Gastrocnemius medialis (tissue), 4 donors: ENCODE data around the gene PRDM5. TPM values are rescaled to one million over a fixed set of nuclear protein-coding genes. Genes with fewer than 3 reads are reported as not detected.
A peak's percentile ranks its signal among the peaks of the same experiment; 100 is the strongest.

Experiments
- ATAC-seq, 2 donors: fragments of 150-250 bp; one replicate each; pipeline ENCODE4 v1.9.1; 2016
- DNase-seq, 2 donors: peaks; one replicate each; pipeline ENCODE4 v3.0.0-alpha.2; 2019
- H3K27ac ChIP-seq, 4 donors: fragments of 200-600 bp; sonication (generic); 1 replicate in 1 of 4; 2 replicates in 3 of 4; pipeline ENCODE4 v1.5.1; 2016 to 2018; ENCODE audit warnings: mild to moderate bottlenecking in 2 of 4, moderate library complexity in 1 of 4
- H3K27me3 ChIP-seq, 3 donors: fragments of 200-600 bp; sonication (generic) in 2 of 3; 1 replicate in 1 of 3; 2 replicates in 2 of 3; pipeline versions ENCODE4 v1.5.1 to v1.6.0; 2016 to 2019; ENCODE audit warnings: mild to moderate bottlenecking in 1 of 3, moderate library complexity in 1 of 3
- H3K36me3 ChIP-seq, 2 donors: fragments of 200-600 bp; sonication (generic) in 1 of 2; one replicate each; pipeline ENCODE4 v1.5.1; 2017 to 2018
- H3K4me1 ChIP-seq, 2 donors: fragments of 200-600 bp; sonication (generic) in 1 of 2; one replicate each; pipeline ENCODE4 v1.5.1; 2016 to 2017; ENCODE audit warnings: mild to moderate bottlenecking in 2 of 2
- H3K4me3 ChIP-seq, 4 donors: fragments of 200-600 bp; sonication (generic) in 3 of 4; 1 replicate in 1 of 4; 2 replicates in 3 of 4; pipeline ENCODE4 v1.5.1; 2016 to 2019; ENCODE audit warnings: mild to moderate bottlenecking in 2 of 4
- H3K9me3 ChIP-seq, 3 donors: fragments of 200-600 bp; sonication (generic) in 2 of 3; 1 replicate in 1 of 3; 2 replicates in 2 of 3; pipeline ENCODE4 v1.5.1; 2016 to 2019
- CTCF ChIP-seq, 5 experiments: fragments of 450-650 bp in 3 of 5; fragments of 200-600 bp in 2 of 5; sonication (generic) in 2 of 5; IDR thresholded peaks in 4 of 5; conservative IDR thresholded peaks in 1 of 5; 1 replicate in 4 of 5; 2 replicates in 1 of 5; pipeline ENCODE4 v1.5.1; 2016 to 2019; ENCODE audit warnings: antibody characterized with exemption in 5 of 5, mild to moderate bottlenecking in 3 of 5, moderate library complexity in 3 of 5
- POLR2A ChIP-seq, 2 donors: fragments of 450-650 bp; IDR thresholded peaks; one replicate each; pipeline ENCODE4 v1.6.1; 2017; ENCODE audit warnings: antibody characterized with exemption in 2 of 2, mild to moderate bottlenecking in 2 of 2, moderate library complexity in 2 of 2
- in situ Hi-C, 4 donors: fragments of 200-750 bp; cut with MboI; loops; one replicate each; pipeline versions ENCODE4 v1.15.0 to v1.8.0; 2017; ENCODE audit warnings: low sequenced_read_pairs in 4 of 4
- intact Hi-C: fragments of 100-400 bp; cut with DNase I; formaldehyde crosslinking; loops from one replicate; pipeline ENCODE4 v1.15.1; 2023; ENCODE audit warnings: low total_unique reads
- total RNA-seq, 4 donors: library from RNA; depleted of rRNA; stranded (reverse); fragments of >200 nt; gene quantifications; one replicate each; pipeline versions ENCODE4 v1.1.0 to v1.2.3, GENCODE V29; 2016

The PRDM5 gene
- total RNA-seq, 4 donors from 2014 or later: 1.3 to 2.3 (median 1.6) TPM

DNA sequence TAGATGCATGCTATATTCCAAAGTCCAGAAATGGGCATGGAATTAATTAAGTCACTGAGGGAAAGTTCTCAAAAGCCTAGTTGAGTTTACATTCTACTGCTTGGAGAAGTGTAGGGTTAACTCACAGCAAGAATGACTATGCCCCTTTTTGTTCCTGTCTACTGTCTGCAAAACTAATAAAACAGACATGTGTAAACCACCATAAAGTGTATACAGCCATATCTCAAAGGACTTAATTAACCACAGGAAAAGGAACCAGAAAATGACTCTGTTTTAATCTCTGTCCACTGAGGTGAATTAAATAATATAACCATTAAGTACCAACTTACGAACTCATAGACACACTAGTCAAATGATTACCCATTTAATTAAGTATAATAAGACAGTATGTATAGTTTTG lies 84.9 kb downstream of the PRDM5 start:
- H3K27ac ChIP-seq: no peak overlapping the region
- no peak overlapping the region for H3K4me3 ChIP-seq
- in situ Hi-C loops (no loop called here), intact Hi-C loops (no loop called here)
- H3K4me1 ChIP-seq: no peaks in the 10 kb centered on the region
- H3K9me3 ChIP-seq: no peaks in the 10 kb centered on the region
- H3K27me3 ChIP-seq: no peaks in the 10 kb centered on the region
- no peak for DNase-seq
- no peak for ATAC-seq
- H3K36me3 ChIP-seq: no peaks in the 10 kb centered on the region
- TF ChIP-seq CTCF (IDR thresholded peaks at IDR 0.05 in 4 of 5, conservative IDR thresholded peaks at IDR 0.05 in 1 of 5): no peak
- TF ChIP-seq POLR2A (IDR thresholded peaks at IDR 0.05): no peak

DNA sequence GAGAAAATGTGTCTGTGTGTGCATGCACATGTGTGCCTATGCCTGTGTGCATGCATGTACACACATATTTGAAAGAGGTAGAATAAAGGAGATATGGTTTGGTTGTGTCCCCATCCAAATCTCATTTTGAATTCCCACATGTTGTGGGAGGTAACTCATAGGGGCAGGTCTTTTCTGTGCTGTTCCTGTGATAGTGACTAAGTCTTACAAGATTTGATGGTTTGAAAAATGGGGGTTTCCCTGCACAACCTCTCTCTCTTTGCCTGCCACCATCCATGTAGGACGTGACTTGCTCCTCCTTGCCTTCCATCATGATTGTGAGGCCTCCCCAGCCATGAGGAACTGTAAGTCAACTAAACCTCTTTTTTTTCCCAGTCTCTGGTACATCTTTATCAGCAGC lies 87.2 kb downstream of the PRDM5 start:
- Histone ChIP-seq H3K4me3 (no peak overlapping the region), H3K27ac (no peak overlapping the region), H3K9me3 (no peaks in the 10 kb centered on the region), H3K4me1 (no peaks in the 10 kb centered on the region), H3K27me3 (no peaks in the 10 kb centered on the region), H3K36me3 (no peaks in the 10 kb centered on the region)
- DNase-seq: no peak
- no peak for ATAC-seq
- no peak for TF ChIP-seq CTCF (IDR thresholded peaks at IDR 0.05 in 4 of 5, conservative IDR thresholded peaks at IDR 0.05 in 1 of 5)
- TF ChIP-seq POLR2A (IDR thresholded peaks at IDR 0.05): no peak
- in situ Hi-C loops (no loop called here), intact Hi-C loops (no loop called here)

- peak overlapping the region in 1 of 4 donors; percentile 1 for H3K4me3 ChIP-seq
- DNase-seq: no peak
Measured at GRCh38 chr4:120830204-120830603, 92.3 kb downstream of the PRDM5 start.

DNA sequence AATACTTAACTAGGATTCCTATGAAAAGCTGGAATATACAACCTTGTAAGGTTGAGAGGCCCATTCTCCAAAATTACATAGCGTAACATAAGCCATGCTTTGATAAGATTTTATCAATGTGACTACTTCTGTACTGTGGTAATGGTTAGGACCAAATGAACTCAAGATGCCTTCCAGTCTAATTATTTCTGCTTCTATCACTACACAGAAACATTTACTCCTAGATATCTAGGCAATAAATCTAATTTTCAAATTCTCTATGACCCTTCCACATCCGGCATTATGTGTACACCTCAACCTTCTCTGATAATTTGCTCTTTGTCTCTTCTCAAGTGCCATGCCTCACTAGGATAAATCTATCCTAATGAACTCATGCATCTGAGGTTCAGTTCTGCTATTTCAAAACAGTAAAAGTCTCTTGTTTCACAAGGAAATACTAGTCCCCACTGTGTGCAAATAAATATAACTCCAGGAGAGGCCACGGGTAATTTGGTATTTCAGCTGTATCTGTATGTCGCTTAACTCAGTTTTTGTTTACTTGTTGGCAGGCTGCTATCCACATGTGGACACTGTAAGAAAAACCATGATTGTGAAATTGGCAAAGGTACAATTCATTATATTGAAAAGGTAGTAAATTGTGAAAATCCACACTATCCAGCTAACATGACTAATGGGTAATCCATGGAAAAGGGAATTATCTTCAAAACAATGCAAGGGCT lies 93.3 kb downstream of the PRDM5 start:
- Histone ChIP-seq H3K9me3 (no peaks in the 10 kb centered on the region), H3K4me3 (no peak overlapping the region), H3K27me3 (no peaks in the 10 kb centered on the region), H3K4me1 (peaks cover 0 to 6% of the 10 kb centered on the region in 2 donors), H3K36me3 (no peaks in the 10 kb centered on the region), H3K27ac (no peak overlapping the region)
- no peak for TF ChIP-seq POLR2A (IDR thresholded peaks at IDR 0.05)
- no peak for TF ChIP-seq CTCF (IDR thresholded peaks at IDR 0.05 in 4 of 5, conservative IDR thresholded peaks at IDR 0.05 in 1 of 5)
- ATAC-seq (no peak), DNase-seq (no peak)
- in situ Hi-C loops: no loop called here
- intact Hi-C loops: no loop called here

More at GRCh38 chr4:120830204-120830603, 92.3 kb downstream of the PRDM5 start:
- ATAC-seq: no peak
- in situ Hi-C loops: no loop called here
- no peaks in the 10 kb centered on the region for H3K9me3 ChIP-seq
- H3K4me1 ChIP-seq: peaks cover 0 to 6% of the 10 kb centered on the region in 2 donors
- no peaks in the 10 kb centered on the region for H3K36me3 ChIP-seq
- H3K27me3 ChIP-seq: no peaks in the 10 kb centered on the region
- intact Hi-C loops: no loop called here
- H3K27ac ChIP-seq: no peak overlapping the region
- TF ChIP-seq CTCF (IDR thresholded peaks at IDR 0.05 in 4 of 5, conservative IDR thresholded peaks at IDR 0.05 in 1 of 5) (no peak), POLR2A (IDR thresholded peaks at IDR 0.05) (no peak)

GRCh38 chr4:120826853-120827252 lies 95.7 kb downstream of the PRDM5 start:
- intact Hi-C loops (no loop called here), in situ Hi-C loops (no loop called here)
- Histone ChIP-seq H3K27ac (no peak overlapping the region), H3K9me3 (no peaks in the 10 kb centered on the region), H3K4me3 (no peak overlapping the region), H3K27me3 (no peaks in the 10 kb centered on the region), H3K4me1 (peaks cover 0 to 6% of the 10 kb centered on the region in 2 donors), H3K36me3 (no peaks in the 10 kb centered on the region)
- TF ChIP-seq POLR2A (IDR thresholded peaks at IDR 0.05) (no peak), CTCF (IDR thresholded peaks at IDR 0.05 in 4 of 5, conservative IDR thresholded peaks at IDR 0.05 in 1 of 5) (no peak)
- DNase-seq: no peak
- ATAC-seq: no peak
